ENCODE results near the gene NTM.

The NTM gene

GRCh38 chr11:131512228-131512627 lies 141.8 kb downstream of the NTM start:
- Histone ChIP-seq H3K4me2 (ENCODE audit: low read length) (no peak overlapping the region), H3K4me3 (ENCODE audit: low read depth, low read length) (no peak overlapping the region), H3K4me1 (no peaks in the 10 kb centered on the region), H3K27me3 (ENCODE audit: control insufficient read depth, insufficient read depth, low read length) (no peaks in the 10 kb centered on the region), H3K27ac (no peak overlapping the region), H3K79me2 (no peaks in the 10 kb centered on the region), H3K36me3 (ENCODE audit: control insufficient read depth, insufficient read depth, low read length) (no peaks in the 10 kb centered on the region), H3K9me3 (ENCODE audit: control insufficient read depth, low read length) (no peaks in the 10 kb centered on the region), H3K9ac (no peak overlapping the region), H2AFZ (no peak overlapping the region)
- no peak for TF ChIP-seq CTCF (IDR thresholded peaks at IDR 0.05)

- no peaks in the 10 kb centered on the region for H3K4me1 ChIP-seq
- no peak for TF ChIP-seq CTCF (IDR thresholded peaks at IDR 0.05)
- H2AFZ ChIP-seq: no peak overlapping the region
Observed at GRCh38 chr11:131514062-131514461, 143.6 kb downstream of the NTM start.

GRCh38 chr11:131518305-131518838 lies 148.0 kb downstream of the NTM start:
- H3K27me3 ChIP-seq (ENCODE audit: control insufficient read depth, insufficient read depth, low read length): no peaks in the 10 kb centered on the region
- no peak overlapping the region for H3K4me2 ChIP-seq (ENCODE audit: low read length)
- no peaks in the 10 kb centered on the region for H3K36me3 ChIP-seq (ENCODE audit: control insufficient read depth, insufficient read depth, low read length)
- H3K79me2 ChIP-seq: no peaks in the 10 kb centered on the region
- H3K9ac ChIP-seq: no peak overlapping the region
- H3K27ac ChIP-seq: no peak overlapping the region
- H2AFZ ChIP-seq: no peak overlapping the region
- H3K9me3 ChIP-seq (ENCODE audit: control insufficient read depth, low read length): no peaks in the 10 kb centered on the region
- no peaks in the 10 kb centered on the region for H3K4me1 ChIP-seq
- no peak overlapping the region for H3K4me3 ChIP-seq (ENCODE audit: low read depth, low read length)
- TF ChIP-seq CTCF (IDR thresholded peaks at IDR 0.05): no peak

More at GRCh38 chr11:131514062-131514461, 143.6 kb downstream of the NTM start:
- H3K79me2 ChIP-seq: no peaks in the 10 kb centered on the region
- no peaks in the 10 kb centered on the region for H3K9me3 ChIP-seq (ENCODE audit: control insufficient read depth, low read length)
- no peak overlapping the region for H3K9ac ChIP-seq
- H3K27ac ChIP-seq: no peak overlapping the region
- no peak overlapping the region for H3K4me3 ChIP-seq (ENCODE audit: low read depth, low read length)
- no peak overlapping the region for H3K4me2 ChIP-seq (ENCODE audit: low read length)
- H3K27me3 ChIP-seq (ENCODE audit: control insufficient read depth, insufficient read depth, low read length): no peaks in the 10 kb centered on the region
- H3K36me3 ChIP-seq (ENCODE audit: control insufficient read depth, insufficient read depth, low read length): no peaks in the 10 kb centered on the region

- Histone ChIP-seq H3K4me3 (ENCODE audit: low read depth, low read length) (no peak overlapping the region), H3K4me2 (ENCODE audit: low read length) (no peak overlapping the region), H3K79me2 (no peaks in the 10 kb centered on the region), H3K4me1 (no peaks in the 10 kb centered on the region), H2AFZ (no peak overlapping the region), H3K9ac (no peak overlapping the region), H3K27ac (no peak overlapping the region), H3K36me3 (ENCODE audit: control insufficient read depth, insufficient read depth, low read length) (no peaks in the 10 kb centered on the region), H3K27me3 (ENCODE audit: control insufficient read depth, insufficient read depth, low read length) (no peaks in the 10 kb centered on the region), H3K9me3 (ENCODE audit: control insufficient read depth, low read length) (no peaks in the 10 kb centered on the region)
- no peak for TF ChIP-seq CTCF (IDR thresholded peaks at IDR 0.05)
Observed at GRCh38 chr11:131522851-131523250, 152.4 kb downstream of the NTM start.

GRCh38 chr11:131530407-131530806 lies 160.0 kb downstream of the NTM start:
- H3K27ac ChIP-seq: no peak overlapping the region
- no peak for TF ChIP-seq CTCF (IDR thresholded peaks at IDR 0.05)
- no peak overlapping the region for H2AFZ ChIP-seq
- H3K27me3 ChIP-seq (ENCODE audit: control insufficient read depth, insufficient read depth, low read length): no peaks in the 10 kb centered on the region
- no peak overlapping the region for H3K9ac ChIP-seq
- no peaks in the 10 kb centered on the region for H3K9me3 ChIP-seq (ENCODE audit: control insufficient read depth, low read length)
- H3K4me2 ChIP-seq (ENCODE audit: low read length): no peak overlapping the region
- no peak overlapping the region for H3K4me3 ChIP-seq (ENCODE audit: low read depth, low read length)
- no peaks in the 10 kb centered on the region for H3K79me2 ChIP-seq
- no peaks in the 10 kb centered on the region for H3K36me3 ChIP-seq (ENCODE audit: control insufficient read depth, insufficient read depth, low read length)
- no peaks in the 10 kb centered on the region for H3K4me1 ChIP-seq

All from parathyroid adenoma (tissue), 2 donors.